ENCODE results near the gene URGCP. TPM values are rescaled to one million over a fixed set of nuclear protein-coding genes. Genes with fewer than 3 reads are reported as not detected.

The URGCP gene
- total RNA-seq, 1 experiment from 2014 or later: 29.8 TPM

- no peaks in the 10 kb centered on the region for H3K27me3 ChIP-seq (ENCODE audit: low read length)
- POLR2A ChIA-PET (ENCODE audit: unreplicated experiment): interaction anchor here (0.5 to 0.7 kb wide), 4 partner anchors 35 to 1574 kb away, joined by 3 read pairs; no protein-coding TSS in a partner anchor
- DNase-seq (peak; percentile 87), ATAC-seq (peak; percentile 7)
- H3K36me3 ChIP-seq (ENCODE audit: low read depth, low read length): peaks cover 21% of the 10 kb centered on the region
- H3K9me3 ChIP-seq (ENCODE audit: low read length): no peaks in the 10 kb centered on the region
- H3K4me2 ChIP-seq (ENCODE audit: low read length): peak overlapping the region; percentile 92
- TF ChIP-seq, protein P1, sequence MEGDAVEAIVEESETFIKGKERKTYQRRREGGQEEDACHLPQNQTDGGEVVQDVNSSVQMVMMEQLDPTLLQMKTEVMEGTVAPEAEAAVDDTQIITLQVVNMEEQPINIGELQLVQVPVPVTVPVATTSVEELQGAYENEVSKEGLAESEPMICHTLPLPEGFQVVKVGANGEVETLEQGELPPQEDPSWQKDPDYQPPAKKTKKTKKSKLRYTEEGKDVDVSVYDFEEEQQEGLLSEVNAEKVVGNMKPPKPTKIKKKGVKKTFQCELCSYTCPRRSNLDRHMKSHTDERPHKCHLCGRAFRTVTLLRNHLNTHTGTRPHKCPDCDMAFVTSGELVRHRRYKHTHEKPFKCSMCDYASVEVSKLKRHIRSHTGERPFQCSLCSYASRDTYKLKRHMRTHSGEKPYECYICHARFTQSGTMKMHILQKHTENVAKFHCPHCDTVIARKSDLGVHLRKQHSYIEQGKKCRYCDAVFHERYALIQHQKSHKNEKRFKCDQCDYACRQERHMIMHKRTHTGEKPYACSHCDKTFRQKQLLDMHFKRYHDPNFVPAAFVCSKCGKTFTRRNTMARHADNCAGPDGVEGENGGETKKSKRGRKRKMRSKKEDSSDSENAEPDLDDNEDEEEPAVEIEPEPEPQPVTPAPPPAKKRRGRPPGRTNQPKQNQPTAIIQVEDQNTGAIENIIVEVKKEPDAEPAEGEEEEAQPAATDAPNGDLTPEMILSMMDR (conservative IDR thresholded peaks at IDR 0.05; ENCODE audit: low read depth, low read length): no peak
- no peak for TF ChIP-seq EZH2 (IDR thresholded peaks at IDR 0.05; ENCODE audit: low read length, unreplicated experiment)
- CTCF ChIA-PET: interaction anchor here (1.0 kb wide), 1 partner anchor 35 kb away, joined by 3 read pairs; no protein-coding TSS in a partner anchor
- no peaks in the 10 kb centered on the region for H4K20me1 ChIP-seq (ENCODE audit: low read length)
- peak overlapping the region; percentile 96 for H3K4me3 ChIP-seq (ENCODE audit: low read length)
- H2AFZ ChIP-seq (ENCODE audit: low read length): peak overlapping the region; percentile 84
- no peaks in the 10 kb centered on the region for H3K9me2 ChIP-seq (replicated peaks; ENCODE audit: low read length)
- peaks cover 14% of the 10 kb centered on the region for H3K79me2 ChIP-seq (ENCODE audit: low read length)
- peaks cover 59% of the 10 kb centered on the region for H3K4me1 ChIP-seq (ENCODE audit: insufficient read depth, low read length)
- intact Hi-C loops (cut with micrococcal nuclease): no loop called here
- BruUV-seq (replicated peaks): TSS peak; percentile 79
- H3F3A ChIP-seq (ENCODE audit: low read length, unreplicated experiment): peaks cover 11% of the 10 kb centered on the region
- peak overlapping the region; percentile 88 for H3K9ac ChIP-seq (ENCODE audit: low read length)
- H3K27ac ChIP-seq (ENCODE audit: low read length): peak overlapping the region; percentile 100
These were observed 36.5 kb downstream of the URGCP start for GRCh38 chr7:43869867-43870240.

- Histone ChIP-seq H3K27ac (ENCODE audit: low read length) (peak within 1 kb of the TSS; percentile 100), H3K9me2 (replicated peaks; ENCODE audit: low read length) (no peaks in the 10 kb centered on the region), H2AFZ (ENCODE audit: low read length) (peak within 1 kb of the TSS; percentile 84), H3K9ac (ENCODE audit: low read length) (peak within 1 kb of the TSS; percentile 88), H3K4me2 (ENCODE audit: low read length) (peak within 1 kb of the TSS; percentile 94), H3K9me3 (ENCODE audit: low read length) (no peaks in the 10 kb centered on the region), H3K79me2 (ENCODE audit: low read length) (peaks cover 14% of the 10 kb centered on the region), H3K4me3 (ENCODE audit: low read length) (peak within 1 kb of the TSS; percentile 96), H3K27me3 (ENCODE audit: low read length) (no peaks in the 10 kb centered on the region), H3K4me1 (ENCODE audit: insufficient read depth, low read length) (peaks cover 53% of the 10 kb centered on the region), H4K20me1 (ENCODE audit: low read length) (no peaks in the 10 kb centered on the region), H3K36me3 (ENCODE audit: low read depth, low read length) (peaks cover 20% of the 10 kb centered on the region), H3F3A (ENCODE audit: low read length, unreplicated experiment) (peaks cover 9% of the 10 kb centered on the region)
- no TSS peak for BruUV-seq (replicated peaks)
- intact Hi-C loops (cut with micrococcal nuclease): no loop called here
- peak; percentile 88 for DNase-seq
- ChIA-PET POLR2A (ENCODE audit: unreplicated experiment) (interaction anchor here (0.5 to 0.7 kb wide), 8 partner anchors 35 to 1912 kb away, joined by 3 to 7 read pairs (median 4); no protein-coding TSS in a partner anchor), CTCF (interaction anchor here (1.0 kb wide), 1 partner anchor 36 kb away, joined by 3 read pairs; no protein-coding TSS in a partner anchor)
- no peak for TF ChIP-seq EZH2 (IDR thresholded peaks at IDR 0.05; ENCODE audit: low read length, unreplicated experiment)
- TF ChIP-seq EZH2phosphoT487 (IDR thresholded peaks at IDR 0.05; ENCODE audit: borderline replicate concordance, low read length): no peak
- TF ChIP-seq, protein P1 (conservative IDR thresholded peaks at IDR 0.05; ENCODE audit: low read depth, low read length): no peak
- peak; percentile 82 for ATAC-seq
These were observed 37.2 kb downstream of the URGCP start, which contains the start of gene MRPS24 for GRCh38 chr7:43869006-43869866. MRPS24 (minus strand) TSS chr7:43869517; CDS start chr7:43869495, 22 bp downstream.

DNA sequence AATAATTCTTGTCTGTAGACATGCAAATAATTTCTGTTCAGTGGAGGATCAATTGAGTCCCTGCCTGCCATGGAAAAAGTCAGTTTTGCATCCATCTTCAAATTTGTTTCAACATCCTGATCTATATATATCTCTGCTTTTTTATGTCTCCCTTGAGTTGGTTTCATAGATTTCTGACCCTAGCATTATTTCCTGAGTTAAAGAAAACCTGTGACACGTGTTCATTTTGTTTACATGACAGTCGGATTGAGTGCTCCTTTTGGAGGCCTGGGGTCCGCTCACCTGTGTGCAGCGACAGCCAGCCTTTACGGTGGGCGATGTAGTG is 37.8 kb downstream of the URGCP start:
- Histone ChIP-seq H3K79me2 (ENCODE audit: low read length) (peaks cover 14% of the 10 kb centered on the region), H3K9ac (ENCODE audit: low read length) (peak overlapping the region; percentile 88), H3K36me3 (ENCODE audit: low read depth, low read length) (peaks cover 20% of the 10 kb centered on the region), H3K27ac (ENCODE audit: low read length) (0 out of 2 replicates have a peak overlapping the region, but pooled peaks have one; percentile 4), H3K4me1 (ENCODE audit: insufficient read depth, low read length) (peaks cover 47% of the 10 kb centered on the region), H3K9me3 (ENCODE audit: low read length) (no peaks in the 10 kb centered on the region), H3K27me3 (ENCODE audit: low read length) (no peaks in the 10 kb centered on the region), H3F3A (ENCODE audit: low read length, unreplicated experiment) (peaks cover 3% of the 10 kb centered on the region), H4K20me1 (ENCODE audit: low read length) (no peaks in the 10 kb centered on the region), H3K9me2 (replicated peaks; ENCODE audit: low read length) (no peaks in the 10 kb centered on the region), H2AFZ (ENCODE audit: low read length) (peak overlapping the region; percentile 46; the same call in 1 of the 2 replicates), H3K4me2 (ENCODE audit: low read length) (peak overlapping the region; percentile 94), H3K4me3 (ENCODE audit: low read length) (peak overlapping the region; percentile 96)
- ATAC-seq (no peak), DNase-seq (no peak)
- TF ChIP-seq, protein P1 (conservative IDR thresholded peaks at IDR 0.05; ENCODE audit: low read depth, low read length): no peak
- TF ChIP-seq EZH2phosphoT487 (IDR thresholded peaks at IDR 0.05; ENCODE audit: borderline replicate concordance, low read length) (no peak), EZH2 (IDR thresholded peaks at IDR 0.05; ENCODE audit: low read length, unreplicated experiment) (no peak)
- ChIA-PET POLR2A (ENCODE audit: unreplicated experiment) (no interaction called here), CTCF (no interaction called here)
- intact Hi-C loops (cut with micrococcal nuclease): no loop called here
- BruUV-seq (replicated peaks): TSS peak; percentile 52
